ENCODE measurements around the gene ID4.

- TF ChIP-seq RAD21 (IDR thresholded peaks at IDR 0.05; ENCODE audit: low read length) (no peak), USF2 (IDR thresholded peaks at IDR 0.05; ENCODE audit: low read depth, low read length) (no peak), POLR2A (IDR thresholded peaks at IDR 0.05; ENCODE audit: low read depth, low read length) (no peak), CTCF (conservative IDR thresholded peaks at IDR 0.05; ENCODE audit: low read depth, low read length) (no peak), CEBPB (IDR thresholded peaks at IDR 0.05; ENCODE audit: low read depth, low read length) (no peak), SMC3 (IDR thresholded peaks at IDR 0.05; ENCODE audit: low read depth, low read length) (no peak), MAZ (IDR thresholded peaks at IDR 0.05; ENCODE audit: borderline replicate concordance, low read depth, low read length) (no peak)
These were observed 2.0 kb downstream of the ID4 start for GRCh38 chr6:19839237-19839546.
